Measurements from ENCODE around the gene GLS2.

GLS2 gene

GRCh38 chr12:56437430-56438176 is 50.4 kb downstream of the GLS2 start:
- DNase-seq (ENCODE audit: low spot score): no peak

DNA sequence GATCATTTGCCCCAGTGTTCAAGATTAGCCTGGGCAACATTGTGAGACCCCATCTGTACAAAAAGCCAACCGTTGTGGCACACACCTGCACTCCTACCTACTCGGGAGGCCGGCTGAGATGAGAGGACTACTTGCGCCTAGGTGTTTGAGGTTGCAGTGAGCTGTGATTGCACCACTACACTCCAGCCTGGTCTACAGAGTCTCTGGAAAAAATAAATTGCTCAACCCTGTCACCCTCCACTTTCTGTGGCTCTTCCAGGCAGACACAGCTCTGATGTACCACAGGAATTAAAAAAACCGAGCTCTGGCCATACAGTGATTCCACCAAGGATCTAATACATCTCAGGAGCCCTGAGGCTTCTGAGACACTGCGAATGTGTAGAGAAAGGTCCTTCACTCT is 53.1 kb downstream of the GLS2 start:
- DNase-seq (ENCODE audit: low spot score): no peak

DNA sequence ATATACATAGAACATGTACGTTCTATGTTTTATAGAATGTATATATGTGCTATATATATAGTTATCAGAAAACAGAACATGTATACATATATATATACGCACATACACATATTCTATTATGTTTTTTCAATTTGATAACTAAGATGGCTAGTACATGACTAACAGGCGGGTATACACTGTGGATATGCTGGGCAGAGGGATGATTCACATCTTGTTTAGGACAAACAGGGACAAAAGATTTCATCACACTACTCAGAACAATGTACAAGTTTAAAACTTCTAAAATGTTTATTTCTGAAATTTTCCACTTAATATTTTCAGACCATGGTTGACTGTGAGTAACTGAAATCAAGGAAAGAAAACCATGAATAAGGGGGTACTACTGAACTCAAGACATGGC is 56.1 kb downstream of the GLS2 start:
- no peak for DNase-seq (ENCODE audit: low spot score)

DNA sequence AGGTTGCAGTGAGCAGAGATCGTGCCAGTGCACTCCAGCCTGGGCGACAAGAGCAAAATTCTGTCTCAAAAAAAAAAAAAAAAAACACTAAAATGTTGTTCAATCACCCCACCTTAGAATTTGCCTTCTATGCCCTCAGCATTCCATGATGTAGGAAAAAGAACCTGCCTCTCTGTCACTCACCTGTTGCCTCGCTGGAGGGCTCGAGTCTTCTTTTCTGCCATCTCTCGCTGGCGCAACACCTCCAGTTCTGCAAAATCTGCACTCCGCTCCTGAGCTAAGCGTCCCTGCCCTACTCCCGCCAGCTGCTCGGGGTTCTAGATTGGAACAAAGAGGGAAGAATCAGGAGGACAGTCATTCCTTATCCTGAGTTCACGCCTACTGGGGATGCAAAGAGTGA is 56.7 kb downstream of the GLS2 start:
- DNase-seq (ENCODE audit: low spot score): no peak

DNA sequence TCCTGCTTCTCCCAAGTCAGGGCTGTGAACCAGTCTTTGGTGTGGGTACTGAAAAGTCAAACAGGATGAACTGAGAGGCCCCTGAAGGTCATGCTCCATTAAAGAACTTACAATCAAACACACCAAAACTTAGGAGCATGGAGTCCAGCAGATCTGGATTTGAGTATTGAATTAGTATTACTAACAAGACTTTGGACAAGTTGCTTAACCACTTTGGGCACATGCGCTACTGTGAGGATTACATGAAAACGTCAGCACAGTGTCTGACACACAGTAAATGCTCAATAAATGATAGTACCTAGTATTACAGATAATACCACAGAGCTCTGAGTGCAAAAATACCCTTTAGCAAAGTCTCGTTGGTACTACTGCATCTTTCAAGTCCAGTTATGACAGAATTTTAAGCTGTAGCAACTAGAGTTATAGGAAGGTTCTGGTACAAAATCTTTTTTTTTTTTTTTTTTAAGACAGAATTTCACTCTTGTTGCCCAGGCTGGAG is 62.0 kb downstream of the GLS2 start:
- DNase-seq (ENCODE audit: low spot score): no peak

- no peak for DNase-seq (ENCODE audit: low spot score)
These were observed 62.8 kb downstream of the GLS2 start for GRCh38 chr12:56425193-56425592.
